Measurements from ENCODE around the gene SPTB.
"Not testable (repeated sequence)": the region's sequence is repeated elsewhere in the genome, so short reads cannot be mapped to it uniquely, and the experiment has no call there.

The SPTB gene

GRCh38 chr14:64806862-64807495, 72.7 kb downstream of the SPTB start:
- Histone ChIP-seq H3K27me3 (ENCODE audit: insufficient read depth, low read length, poor library complexity) (peaks cover 9% of the 10 kb centered on the region), H3K4me3 (ENCODE audit: low read depth in 1 of 2, low read length in 2 of 2) (no peak overlapping the region), H3K9ac (ENCODE audit: low read depth, low read length) (no peak overlapping the region), H3K79me2 (ENCODE audit: insufficient read depth, low read length) (no peaks in the 10 kb centered on the region), H3K4me1 (ENCODE audit: insufficient read depth, low read length) (no peaks in the 10 kb centered on the region), H4K20me1 (ENCODE audit: insufficient read depth, low read length) (no peaks in the 10 kb centered on the region), H2AFZ (ENCODE audit: low read depth, low read length) (no peak overlapping the region), H3K9me3 (ENCODE audit: insufficient read depth, low read length, severe bottlenecking) (no peaks in the 10 kb centered on the region), H3K4me2 (ENCODE audit: insufficient read depth, low read length) (no peak overlapping the region), H3K27ac (ENCODE audit: low read length) (no peak overlapping the region), H3K36me3 (ENCODE audit: insufficient read depth, low read length) (no peaks in the 10 kb centered on the region)
- DNase-seq (no peak), ATAC-seq (ENCODE audit: insufficient read depth, low read depth) (no peak)
- no peak for TF ChIP-seq EZH2 (IDR thresholded peaks at IDR 0.05; ENCODE audit: borderline replicate concordance, low read depth, low read length, severe bottlenecking)
- TF ChIP-seq, protein P1, sequence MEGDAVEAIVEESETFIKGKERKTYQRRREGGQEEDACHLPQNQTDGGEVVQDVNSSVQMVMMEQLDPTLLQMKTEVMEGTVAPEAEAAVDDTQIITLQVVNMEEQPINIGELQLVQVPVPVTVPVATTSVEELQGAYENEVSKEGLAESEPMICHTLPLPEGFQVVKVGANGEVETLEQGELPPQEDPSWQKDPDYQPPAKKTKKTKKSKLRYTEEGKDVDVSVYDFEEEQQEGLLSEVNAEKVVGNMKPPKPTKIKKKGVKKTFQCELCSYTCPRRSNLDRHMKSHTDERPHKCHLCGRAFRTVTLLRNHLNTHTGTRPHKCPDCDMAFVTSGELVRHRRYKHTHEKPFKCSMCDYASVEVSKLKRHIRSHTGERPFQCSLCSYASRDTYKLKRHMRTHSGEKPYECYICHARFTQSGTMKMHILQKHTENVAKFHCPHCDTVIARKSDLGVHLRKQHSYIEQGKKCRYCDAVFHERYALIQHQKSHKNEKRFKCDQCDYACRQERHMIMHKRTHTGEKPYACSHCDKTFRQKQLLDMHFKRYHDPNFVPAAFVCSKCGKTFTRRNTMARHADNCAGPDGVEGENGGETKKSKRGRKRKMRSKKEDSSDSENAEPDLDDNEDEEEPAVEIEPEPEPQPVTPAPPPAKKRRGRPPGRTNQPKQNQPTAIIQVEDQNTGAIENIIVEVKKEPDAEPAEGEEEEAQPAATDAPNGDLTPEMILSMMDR (IDR thresholded peaks at IDR 0.05; ENCODE audit: borderline replicate concordance, extremely low read depth, low read length, poor library complexity, severe bottlenecking): no peak

- DNase-seq (no peak), ATAC-seq (ENCODE audit: insufficient read depth, low read depth) (no peak)
- Histone ChIP-seq H3K4me1 (ENCODE audit: insufficient read depth, low read length) (no peaks in the 10 kb centered on the region), H3K36me3 (ENCODE audit: insufficient read depth, low read length) (no peaks in the 10 kb centered on the region), H2AFZ (ENCODE audit: low read depth, low read length) (no peak overlapping the region), H3K27ac (ENCODE audit: low read length) (no peak overlapping the region), H3K4me3 (ENCODE audit: low read depth in 1 of 2, low read length in 2 of 2) (no peak overlapping the region), H3K9me3 (ENCODE audit: insufficient read depth, low read length, severe bottlenecking) (no peaks in the 10 kb centered on the region), H4K20me1 (ENCODE audit: insufficient read depth, low read length) (no peaks in the 10 kb centered on the region), H3K27me3 (ENCODE audit: insufficient read depth, low read length, poor library complexity) (peaks cover 15% of the 10 kb centered on the region), H3K79me2 (ENCODE audit: insufficient read depth, low read length) (no peaks in the 10 kb centered on the region), H3K4me2 (ENCODE audit: insufficient read depth, low read length) (no peak overlapping the region), H3K9ac (ENCODE audit: low read depth, low read length) (no peak overlapping the region)
- TF ChIP-seq, protein P1 (IDR thresholded peaks at IDR 0.05; ENCODE audit: borderline replicate concordance, extremely low read depth, low read length, poor library complexity, severe bottlenecking): no peak
- TF ChIP-seq EZH2 (IDR thresholded peaks at IDR 0.05; ENCODE audit: borderline replicate concordance, low read depth, low read length, severe bottlenecking): no peak
These were observed 73.4 kb downstream of the SPTB start for GRCh38 chr14:64806202-64806861.

GRCh38 chr14:64805646-64806045, 74.1 kb downstream of the SPTB start:
- H4K20me1 ChIP-seq (ENCODE audit: insufficient read depth, low read length); H3K4me2 ChIP-seq (ENCODE audit: insufficient read depth, low read length); H3K79me2 ChIP-seq (ENCODE audit: insufficient read depth, low read length); H3K9me3 ChIP-seq (ENCODE audit: insufficient read depth, low read length, severe bottlenecking); H3K9ac ChIP-seq (ENCODE audit: low read depth, low read length); ATAC-seq (ENCODE audit: insufficient read depth, low read depth); DNase-seq; H3K27ac ChIP-seq (ENCODE audit: low read length); H3K36me3 ChIP-seq (ENCODE audit: insufficient read depth, low read length); H2AFZ ChIP-seq (ENCODE audit: low read depth, low read length); H3K4me1 ChIP-seq (ENCODE audit: insufficient read depth, low read length); H3K4me3 ChIP-seq (ENCODE audit: low read depth in 1 of 2, low read length in 2 of 2): not testable (repeated sequence)
- peaks cover 19% of the 10 kb centered on the region for H3K27me3 ChIP-seq (ENCODE audit: insufficient read depth, low read length, poor library complexity)

- H3K4me2 ChIP-seq (ENCODE audit: insufficient read depth, low read length): no peak overlapping the region
- H3K27ac ChIP-seq (ENCODE audit: low read length): no peak overlapping the region
- H3K9me3 ChIP-seq (ENCODE audit: insufficient read depth, low read length, severe bottlenecking): no peaks in the 10 kb centered on the region
These were observed 74.9 kb downstream of the SPTB start for GRCh38 chr14:64804754-64805260.

More at GRCh38 chr14:64804754-64805260, 74.9 kb downstream of the SPTB start:
- TF ChIP-seq, protein P1 (IDR thresholded peaks at IDR 0.05; ENCODE audit: borderline replicate concordance, extremely low read depth, low read length, poor library complexity, severe bottlenecking): no peak
- TF ChIP-seq EZH2 (IDR thresholded peaks at IDR 0.05; ENCODE audit: borderline replicate concordance, low read depth, low read length, severe bottlenecking): no peak
- DNase-seq: no peak
- no peak for ATAC-seq (ENCODE audit: insufficient read depth, low read depth)
- Histone ChIP-seq H2AFZ (ENCODE audit: low read depth, low read length) (no peak overlapping the region), H3K79me2 (ENCODE audit: insufficient read depth, low read length) (no peaks in the 10 kb centered on the region), H3K4me3 (ENCODE audit: low read depth in 1 of 2, low read length in 2 of 2) (no peak overlapping the region), H3K36me3 (ENCODE audit: insufficient read depth, low read length) (no peaks in the 10 kb centered on the region), H3K9ac (ENCODE audit: low read depth, low read length) (no peak overlapping the region), H3K4me1 (ENCODE audit: insufficient read depth, low read length) (no peaks in the 10 kb centered on the region), H3K27me3 (ENCODE audit: insufficient read depth, low read length, poor library complexity) (peaks cover 24% of the 10 kb centered on the region), H4K20me1 (ENCODE audit: insufficient read depth, low read length) (no peaks in the 10 kb centered on the region)

Data from DND-41 (cell line).